ENCODE measurements around the gene DCT. TPM values are rescaled to one million over a fixed set of nuclear protein-coding genes. Genes with fewer than 3 reads are reported as not detected.
A peak's percentile ranks its signal among the peaks of the same experiment; 100 is the strongest.

The DCT gene
- total RNA-seq, 1 donor from 2014 or later, result not detected

- DNase-seq (ENCODE audit: low read depth) (peak; percentile 21), FAIRE-seq (no peak)
- H3K36me3 ChIP-seq (ENCODE audit: control insufficient read depth, insufficient read depth, low read length), result no peaks in the 10 kb centered on the region
- no peak overlapping the region for H3K4me3 ChIP-seq (ENCODE audit: low read depth, low read length)
- TF ChIP-seq CTCF (IDR thresholded peaks at IDR 0.05; ENCODE audit: insufficient read depth, low read length, severe bottlenecking), result no peak
- H3K27me3 ChIP-seq (ENCODE audit: control insufficient read depth, insufficient read depth, low read length), result no peaks in the 10 kb centered on the region
These were observed 46.2 kb downstream of the DCT start for GRCh38 chr13:94433055-94433961.

GRCh38 chr13:94431987-94432386 lies 47.5 kb downstream of the DCT start:
- Histone ChIP-seq H3K27me3 (ENCODE audit: control insufficient read depth, insufficient read depth, low read length) (no peaks in the 10 kb centered on the region), H3K36me3 (ENCODE audit: control insufficient read depth, insufficient read depth, low read length) (no peaks in the 10 kb centered on the region), H3K4me3 (ENCODE audit: low read depth, low read length) (no peak overlapping the region)
- FAIRE-seq (no peak), DNase-seq (ENCODE audit: low read depth) (no peak)
- TF ChIP-seq CTCF (IDR thresholded peaks at IDR 0.05; ENCODE audit: insufficient read depth, low read length, severe bottlenecking), result no peak

GRCh38 chr13:94431574-94431973 lies 47.9 kb downstream of the DCT start:
- no peaks in the 10 kb centered on the region for H3K27me3 ChIP-seq (ENCODE audit: control insufficient read depth, insufficient read depth, low read length)
- no peak for FAIRE-seq
- H3K4me3 ChIP-seq (ENCODE audit: low read depth, low read length), result no peak overlapping the region
- no peak for DNase-seq (ENCODE audit: low read depth)
- TF ChIP-seq CTCF (IDR thresholded peaks at IDR 0.05; ENCODE audit: insufficient read depth, low read length, severe bottlenecking), result no peak
- H3K36me3 ChIP-seq (ENCODE audit: control insufficient read depth, insufficient read depth, low read length), result no peaks in the 10 kb centered on the region

- no peak for TF ChIP-seq CTCF (IDR thresholded peaks at IDR 0.05; ENCODE audit: insufficient read depth, low read length, severe bottlenecking)
- DNase-seq (ENCODE audit: low read depth), result no peak
- H3K27me3 ChIP-seq (ENCODE audit: control insufficient read depth, insufficient read depth, low read length), result no peaks in the 10 kb centered on the region
- no peak overlapping the region for H3K4me3 ChIP-seq (ENCODE audit: low read depth, low read length)
- H3K36me3 ChIP-seq (ENCODE audit: control insufficient read depth, insufficient read depth, low read length), result no peaks in the 10 kb centered on the region
- FAIRE-seq, result no peak
These were observed 52.0 kb downstream of the DCT start for GRCh38 chr13:94427313-94427953.

GRCh38 chr13:94419925-94420305 lies 59.6 kb downstream of the DCT start:
- no peak for FAIRE-seq
- no peaks in the 10 kb centered on the region for H3K36me3 ChIP-seq (ENCODE audit: control insufficient read depth, insufficient read depth, low read length)

More at GRCh38 chr13:94419925-94420305, 59.6 kb downstream of the DCT start:
- TF ChIP-seq CTCF (IDR thresholded peaks at IDR 0.05; ENCODE audit: insufficient read depth, low read length, severe bottlenecking), result no peak
- H3K27me3 ChIP-seq (ENCODE audit: control insufficient read depth, insufficient read depth, low read length), result no peaks in the 10 kb centered on the region
- no peak for DNase-seq (ENCODE audit: low read depth)
- H3K4me3 ChIP-seq (ENCODE audit: low read depth, low read length), result no peak overlapping the region
